Astrocyte (in vitro differentiated cells and primary cell): ENCODE data around the gene SLC25A29. TPM values are rescaled to one million over a fixed set of nuclear protein-coding genes. Genes with fewer than 3 reads are reported as not detected.

Source experiments
- DNase-seq: peaks from one replicate; pipeline ENCODE4 v3.0.0-alpha.2; 2010; ENCODE audit warnings: low read depth
- FAIRE-seq: peaks from 2 replicates; lab custom pipeline; 2011; peaks lifted over from hg19 to GRCh38; lab: Jason Lieb, UNC
- H2AFZ ChIP-seq: 2 replicates; pipeline ENCODE4 v1.6.0; 2012; ENCODE audit warnings: low read depth, low read length, inconsistent platforms
- H3K27ac ChIP-seq: 2 replicates; pipeline ENCODE4 v1.5.1; 2011; ENCODE audit warnings: low read depth, low read length, inconsistent platforms
- H3K27me3 ChIP-seq: 2 replicates; pipeline ENCODE4 v1.6.0; 2011; ENCODE audit warnings: low read length, inconsistent platforms; ENCODE audit not compliant: insufficient read depth
- H3K36me3 ChIP-seq: 2 replicates; pipeline ENCODE4 v1.5.1; 2011; ENCODE audit warnings: low read length, inconsistent platforms; ENCODE audit not compliant: insufficient read depth
- H3K4me1 ChIP-seq: 2 replicates; pipeline ENCODE4 v1.5.1; 2011; ENCODE audit warnings: low read length, inconsistent platforms; ENCODE audit not compliant: insufficient read depth
- H3K4me2 ChIP-seq: 2 replicates; pipeline ENCODE4 v1.6.0; 2012; ENCODE audit warnings: low read length, inconsistent platforms
- H3K4me3 ChIP-seq: 2 replicates; pipeline ENCODE4 v1.5.1; 2011; ENCODE audit warnings: low read depth, mild to moderate bottlenecking, low read length, inconsistent platforms; ENCODE audit not compliant: insufficient read depth
- H3K79me2 ChIP-seq: 2 replicates; pipeline ENCODE4 v1.6.0; 2012; ENCODE audit warnings: mild to moderate bottlenecking, low read length, inconsistent platforms; ENCODE audit not compliant: insufficient read depth
- H3K9ac ChIP-seq: 2 replicates; pipeline ENCODE4 v1.6.0; 2012; ENCODE audit warnings: mild to moderate bottlenecking, low read length, inconsistent platforms
- H3K9me3 ChIP-seq: 2 replicates; pipeline ENCODE4 v1.5.1; 2012; ENCODE audit warnings: low read depth, mild to moderate bottlenecking, low read length, inconsistent platforms; ENCODE audit not compliant: insufficient read depth
- H4K20me1 ChIP-seq: 2 replicates; pipeline ENCODE4 v1.6.0; 2012; ENCODE audit warnings: low read length, inconsistent platforms; ENCODE audit not compliant: insufficient read depth
- H3K27ac Mint-ChIP-seq: one replicate; pipeline ENCODE4 v1.8.0; 2021; ENCODE audit warnings: mild to moderate bottlenecking, mixed read lengths; ENCODE audit not compliant: unreplicated experiment
- H3K27me3 Mint-ChIP-seq: one replicate; pipeline ENCODE4 v1.8.0; 2021; ENCODE audit warnings: low read depth, mixed read lengths; ENCODE audit not compliant: unreplicated experiment
- H3K36me3 Mint-ChIP-seq: one replicate; pipeline ENCODE4 v1.8.0; 2021; ENCODE audit warnings: low read depth, mixed read lengths; ENCODE audit not compliant: unreplicated experiment
- H3K4me1 Mint-ChIP-seq: one replicate; pipeline ENCODE4 v1.8.0; 2021; ENCODE audit warnings: low read depth, mixed read lengths; ENCODE audit not compliant: unreplicated experiment
- H3K4me3 Mint-ChIP-seq: one replicate; pipeline ENCODE4 v1.8.0; 2021; ENCODE audit warnings: mild to moderate bottlenecking, moderate library complexity, mixed read lengths; ENCODE audit not compliant: unreplicated experiment
- H3K9me3 Mint-ChIP-seq: one replicate; pipeline ENCODE4 v1.8.0; 2021; ENCODE audit warnings: mild to moderate bottlenecking, mixed read lengths; ENCODE audit not compliant: unreplicated experiment
- EZH2 ChIP-seq: IDR thresholded peaks from 2 replicates; pipeline ENCODE4 v1.6.1; 2012; ENCODE audit warnings: mild to moderate bottlenecking, low read length, inconsistent platforms; ENCODE audit not compliant: insufficient read depth
- microRNA-seq: library from miRNA; unstranded; fragments of <30 nt; microRNA quantifications from one replicate; pipeline ENCODE4 v1.2.0, GENCODE V29; 2020
- total RNA-seq: library from RNA; stranded (reverse); gene quantifications from 2 replicates; pipeline ENCODE4 v1.2.1, GENCODE V29; 2021
- TF ChIP-seq, protein P1 (sequence below): IDR thresholded peaks from 2 replicates; pipeline ENCODE4 v1.5.1; 2011; ENCODE audit warnings: low read depth, mild to moderate bottlenecking, inconsistent platforms, low read length, moderate library complexity; ENCODE audit not compliant: insufficient read depth

SLC25A29 gene
- total RNA-seq, 1 donor from 2014 or later, result 30.2 TPM

DNA sequence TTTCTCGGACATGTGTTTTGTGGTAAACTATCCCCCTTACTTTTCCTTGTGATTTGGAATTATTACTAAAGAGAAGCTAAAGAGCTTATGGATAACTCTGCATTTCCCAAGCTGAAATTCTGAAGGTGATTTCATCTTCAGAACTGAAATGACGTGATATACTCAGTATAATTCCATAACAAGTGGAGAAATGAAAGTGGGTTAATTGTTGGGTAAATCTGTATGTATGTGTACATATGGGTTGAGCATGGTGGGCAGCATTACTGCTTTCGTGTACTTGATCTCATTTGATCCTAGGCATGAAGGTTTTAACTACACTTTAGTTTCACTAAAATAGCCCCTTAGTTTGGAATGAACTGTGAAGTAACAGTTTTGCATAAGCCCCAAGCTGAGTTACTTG is 63.2 kb downstream of the SLC25A29 start:
- TF ChIP-seq, protein P1, sequence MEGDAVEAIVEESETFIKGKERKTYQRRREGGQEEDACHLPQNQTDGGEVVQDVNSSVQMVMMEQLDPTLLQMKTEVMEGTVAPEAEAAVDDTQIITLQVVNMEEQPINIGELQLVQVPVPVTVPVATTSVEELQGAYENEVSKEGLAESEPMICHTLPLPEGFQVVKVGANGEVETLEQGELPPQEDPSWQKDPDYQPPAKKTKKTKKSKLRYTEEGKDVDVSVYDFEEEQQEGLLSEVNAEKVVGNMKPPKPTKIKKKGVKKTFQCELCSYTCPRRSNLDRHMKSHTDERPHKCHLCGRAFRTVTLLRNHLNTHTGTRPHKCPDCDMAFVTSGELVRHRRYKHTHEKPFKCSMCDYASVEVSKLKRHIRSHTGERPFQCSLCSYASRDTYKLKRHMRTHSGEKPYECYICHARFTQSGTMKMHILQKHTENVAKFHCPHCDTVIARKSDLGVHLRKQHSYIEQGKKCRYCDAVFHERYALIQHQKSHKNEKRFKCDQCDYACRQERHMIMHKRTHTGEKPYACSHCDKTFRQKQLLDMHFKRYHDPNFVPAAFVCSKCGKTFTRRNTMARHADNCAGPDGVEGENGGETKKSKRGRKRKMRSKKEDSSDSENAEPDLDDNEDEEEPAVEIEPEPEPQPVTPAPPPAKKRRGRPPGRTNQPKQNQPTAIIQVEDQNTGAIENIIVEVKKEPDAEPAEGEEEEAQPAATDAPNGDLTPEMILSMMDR, result no peak
- TF ChIP-seq EZH2, result no peak
- Histone ChIP-seq H3K4me3 (no peak overlapping the region), H2AFZ (no peak overlapping the region), H3K79me2 (peaks cover 87% of the 10 kb centered on the region), H3K9ac (no peak overlapping the region), H3K27ac (no peak overlapping the region), H3K4me1 (peaks cover 11% of the 10 kb centered on the region), H3K36me3 (no peaks in the 10 kb centered on the region), H3K4me2 (peak overlapping the region; percentile 8), H3K9me3 (no peaks in the 10 kb centered on the region), H4K20me1 (peaks cover 71% of the 10 kb centered on the region), H3K27me3 (no peaks in the 10 kb centered on the region)
- FAIRE-seq, result no peak
- no peaks in the 10 kb centered on the region for H3K9me3 Mint-ChIP-seq
- peaks cover 6% of the 10 kb centered on the region for H3K36me3 Mint-ChIP-seq
- no peak overlapping the region for H3K27ac Mint-ChIP-seq
- DNase-seq, result no peak
- H3K4me1 Mint-ChIP-seq, result peaks cover 23% of the 10 kb centered on the region
- H3K4me3 Mint-ChIP-seq, result peak overlapping the region; percentile 89
- no peaks in the 10 kb centered on the region for H3K27me3 Mint-ChIP-seq

DNA sequence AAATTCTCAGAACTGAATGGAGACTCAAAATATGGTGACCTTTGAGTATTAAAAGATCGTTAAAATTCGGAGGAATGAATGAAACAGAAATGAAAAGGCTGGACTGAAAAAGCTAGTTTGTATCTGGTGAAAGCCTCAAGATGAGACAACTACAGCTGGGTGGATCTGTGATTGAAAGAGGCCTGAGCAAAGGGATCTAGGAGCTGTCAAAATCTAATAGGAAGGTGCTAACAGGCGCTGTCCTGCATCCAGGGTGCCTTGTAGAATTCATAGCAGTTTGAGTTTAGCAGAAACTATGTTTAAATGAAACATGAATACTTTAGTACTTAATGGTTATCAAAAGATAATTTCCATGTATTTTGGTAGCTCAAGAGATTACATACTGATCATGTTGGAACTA is 65.0 kb downstream of the SLC25A29 start:
- peaks cover 1% of the 10 kb centered on the region for H3K9me3 Mint-ChIP-seq
- Histone ChIP-seq H3K27me3 (no peaks in the 10 kb centered on the region), H3K4me1 (peaks cover 19% of the 10 kb centered on the region), H3K36me3 (no peaks in the 10 kb centered on the region), H3K79me2 (peaks cover 87% of the 10 kb centered on the region), H4K20me1 (peaks cover 71% of the 10 kb centered on the region), H3K9ac (peak overlapping the region; percentile 94), H3K4me3 (peak overlapping the region; percentile 76), H3K27ac (peak overlapping the region; percentile 92), H3K4me2 (peak overlapping the region; percentile 94), H3K9me3 (no peaks in the 10 kb centered on the region), H2AFZ (no peak overlapping the region)
- peaks cover 4% of the 10 kb centered on the region for H3K36me3 Mint-ChIP-seq
- FAIRE-seq (no peak), DNase-seq (no peak)
- peaks cover 17% of the 10 kb centered on the region for H3K4me1 Mint-ChIP-seq
- TF ChIP-seq, protein P1, result no peak
- no peak for TF ChIP-seq EZH2
- H3K4me3 Mint-ChIP-seq, result peak overlapping the region; percentile 89
- H3K27ac Mint-ChIP-seq, result peak overlapping the region; percentile 90
- H3K27me3 Mint-ChIP-seq, result no peaks in the 10 kb centered on the region

Small RNA genes within 50 kb of the gene (microRNA-seq; reads per million reads assigned to microRNA genes)
- 695 reads per million, percentile 80 among the genes with 10 or more reads in this experiment for gene MIR345
- 2.5 reads per million for gene MIR6764

Other genes with a start within 250 kb of the SLC25A29 start
- gene EVL, start 241.0 kb downstream of the SLC25A29 start, total RNA-seq, result 48.9 and 50.2 TPM in 2 replicates
- gene DEGS2, start 146.8 kb downstream of the SLC25A29 start, total RNA-seq, result 0.07 TPM in 1 of 2 replicates, not detected in the other
- 84.5 and 87.5 TPM in 2 replicates for gene YY1, start 67.3 kb downstream of the SLC25A29 start, total RNA-seq
- gene SLC25A47, start 16.9 kb upstream of the SLC25A29 start, total RNA-seq, result not detected in 2 replicates
- 12.3 and 13.1 TPM in 2 replicates for gene WDR25, start 70.0 kb upstream of the SLC25A29 start, total RNA-seq